H9 (cell line): ENCODE measurements around the gene ULBP3. TPM values are rescaled to one million over a fixed set of nuclear protein-coding genes. Genes with fewer than 3 reads are reported as not detected.

ENCODE experiments used
- DNase-seq: peaks from one replicate; pipeline ENCODE4 v3.0.0-alpha.2; 2017
- H2AFZ ChIP-seq: one replicate; pipeline ENCODE4 v1.6.1; 2013; ENCODE audit warnings: mild to moderate bottlenecking, low read length, control low read depth, moderate library complexity
- H2AK5ac ChIP-seq: 2 replicates; pipeline ENCODE4 v1.6.1; 2013; ENCODE audit warnings: low read length, control low read depth, mixed read lengths; ENCODE audit not compliant: insufficient read length
- H2BK120ac ChIP-seq: one replicate; pipeline ENCODE4 v1.6.1; 2013; ENCODE audit warnings: low read depth, mild to moderate bottlenecking, low read length, control low read depth, inconsistent platforms; ENCODE audit not compliant: poor library complexity, severe bottlenecking
- H2BK12ac ChIP-seq: 2 replicates; pipeline ENCODE4 v1.6.1; 2013; ENCODE audit warnings: low read length, control low read depth, mixed read lengths, low read depth; ENCODE audit not compliant: insufficient read length
- H2BK15ac ChIP-seq: 2 replicates; pipeline ENCODE4 v1.6.1; 2013; ENCODE audit warnings: low read depth, low read length, control low read depth
- H2BK20ac ChIP-seq: one replicate; pipeline ENCODE4 v1.6.1; 2013; ENCODE audit warnings: low read depth, mild to moderate bottlenecking, low read length, control low read depth, inconsistent platforms; ENCODE audit not compliant: poor library complexity, severe bottlenecking
- H2BK5ac ChIP-seq: 2 replicates; pipeline ENCODE4 v1.6.1; 2013; ENCODE audit warnings: low read length, control low read depth, mixed read lengths; ENCODE audit not compliant: insufficient read length
- H3K14ac ChIP-seq: 2 replicates; pipeline ENCODE4 v1.6.1; 2013; ENCODE audit warnings: low read length, control low read depth; ENCODE audit not compliant: insufficient read depth
- H3K18ac ChIP-seq: 2 replicates; pipeline ENCODE4 v1.6.1; 2013; ENCODE audit warnings: low read depth, mild to moderate bottlenecking, mixed read lengths, low read length, control low read depth; ENCODE audit not compliant: insufficient read length
- H3K23ac ChIP-seq: 2 replicates; pipeline ENCODE4 v1.6.1; 2013; ENCODE audit warnings: low read length, control low read depth, mixed read lengths, low read depth; ENCODE audit not compliant: insufficient read length
- H3K23me2 ChIP-seq: 2 replicates; pipeline ENCODE4 v1.6.1; 2013; ENCODE audit warnings: low read depth, mild to moderate bottlenecking, mixed read lengths, low read length, control low read depth; ENCODE audit not compliant: insufficient read length, poor library complexity, severe bottlenecking
- H3K27ac ChIP-seq: 2 replicates; pipeline ENCODE4 v1.5.1; 2013; ENCODE audit warnings: low read length, control low read depth, mixed read lengths, low read depth; ENCODE audit not compliant: insufficient read length
- H3K27me3 ChIP-seq: 2 replicates; pipeline ENCODE4 v1.6.1; 2013; ENCODE audit warnings: low read length, control low read depth, inconsistent platforms; ENCODE audit not compliant: insufficient read depth
- H3K4ac ChIP-seq: 2 replicates; pipeline ENCODE4 v1.6.1; 2013; ENCODE audit warnings: low read depth, mild to moderate bottlenecking, control low read depth, inconsistent platforms, low read length, moderate library complexity
- H3K4me1 ChIP-seq: 2 replicates; pipeline ENCODE4 v1.6.1; 2013; ENCODE audit warnings: low read length, control low read depth, inconsistent platforms; ENCODE audit not compliant: insufficient read depth
- H3K4me2 ChIP-seq: 2 replicates; pipeline ENCODE4 v1.6.1; 2013; ENCODE audit warnings: low read length, control low read depth, mixed read lengths; ENCODE audit not compliant: insufficient read length, insufficient read depth
- H3K56ac ChIP-seq: 2 replicates; pipeline ENCODE4 v1.6.1; 2013; ENCODE audit warnings: low read depth, mild to moderate bottlenecking, mixed read lengths, low read length, control low read depth; ENCODE audit not compliant: insufficient read length
- H3K79me1 ChIP-seq: 2 replicates; pipeline ENCODE4 v1.6.1; 2013; ENCODE audit warnings: low read depth, mild to moderate bottlenecking, moderate library complexity, low read length, control low read depth, inconsistent platforms; ENCODE audit not compliant: insufficient read depth, poor library complexity, severe bottlenecking
- H3K79me2 ChIP-seq: 2 replicates; pipeline ENCODE4 v1.6.1; 2013; ENCODE audit warnings: low read length, control low read depth, inconsistent platforms; ENCODE audit not compliant: insufficient read depth
- H3K9ac ChIP-seq: 2 replicates; pipeline ENCODE4 v1.6.1; 2013; ENCODE audit warnings: low read length, control low read depth, mixed read lengths; ENCODE audit not compliant: insufficient read length; ENCODE audit errors: extremely low read depth
- H3K9me3 ChIP-seq: one replicate; pipeline ENCODE4 v1.6.1; 2013; ENCODE audit warnings: low read depth, low read length, inconsistent platforms; ENCODE audit not compliant: control insufficient read depth
- H3T11ph ChIP-seq: one replicate; pipeline ENCODE4 v1.6.1; 2013; ENCODE audit warnings: mild to moderate bottlenecking, low read length, control low read depth, inconsistent platforms
- H4K20me1 ChIP-seq: one replicate; pipeline ENCODE4 v1.6.1; 2013; ENCODE audit not compliant: control insufficient read depth, insufficient read length, insufficient read depth
- H4K5ac ChIP-seq: 2 replicates; pipeline ENCODE4 v1.6.1; 2013; ENCODE audit warnings: low read depth, mild to moderate bottlenecking, mixed read lengths, low read length, control low read depth; ENCODE audit not compliant: insufficient read length
- H4K8ac ChIP-seq: replicated peaks from 2 replicates; pipeline ENCODE4 v1.6.1; 2013; ENCODE audit warnings: low read length, control low read depth, mixed read lengths, low read depth; ENCODE audit not compliant: insufficient read length
- H4K91ac ChIP-seq: 2 replicates; pipeline ENCODE4 v1.6.1; 2013; ENCODE audit warnings: low read depth, mild to moderate bottlenecking, moderate library complexity, mixed read lengths, low read length, control low read depth; ENCODE audit not compliant: insufficient read length
- H3K27ac Mint-ChIP-seq, 3 experiments: 2 replicates in 2 of 3; 3 replicates in 1 of 3; pipeline ENCODE4 v1.8.0; 2020 to 2021; ENCODE audit warnings: mixed read lengths in 3 of 3, mild to moderate bottlenecking in 1 of 3, moderate library complexity in 1 of 3
- H3K27me3 Mint-ChIP-seq: 2 replicates; pipeline ENCODE4 v1.8.0; 2021; ENCODE audit warnings: low read depth, mild to moderate bottlenecking, moderate library complexity, mixed read lengths
- H3K36me3 Mint-ChIP-seq, 3 experiments: 2 replicates in 2 of 3; 3 replicates in 1 of 3; pipeline ENCODE4 v1.8.0; 2020 to 2021; ENCODE audit warnings: low read depth in 3 of 3, mixed read lengths in 3 of 3; ENCODE audit not compliant: insufficient read depth in 1 of 3
- H3K4me1 Mint-ChIP-seq, 2 experiments: 2 replicates each; pipeline ENCODE4 v1.8.0; 2020; ENCODE audit warnings: mixed read lengths in 2 of 2
- H3K4me3 Mint-ChIP-seq, 2 experiments: 2 replicates in 1 of 2; 3 replicates in 1 of 2; pipeline ENCODE4 v1.8.0; 2020 to 2021; ENCODE audit warnings: mild to moderate bottlenecking in 2 of 2, mixed read lengths in 2 of 2, moderate library complexity in 1 of 2
- H3K9me3 Mint-ChIP-seq, 2 experiments: 2 replicates in 1 of 2; 3 replicates in 1 of 2; pipeline ENCODE4 v1.8.0; 2020; ENCODE audit warnings: mild to moderate bottlenecking in 2 of 2, mixed read lengths in 2 of 2, moderate library complexity in 1 of 2
- WGBS: extraction: QIAGEN DNeasy Blood & Tissue Kit; methylation state at CpG from one replicate; pipeline ENCODE4 v1.1.7; 2013; ENCODE audit warnings: missing lambda C conversion rate, low lambda C conversion rate, mixed read lengths; ENCODE audit not compliant: insufficient read length; ENCODE audit errors: extremely low coverage; 5-methylcytosine and 5-hydroxymethylcytosine counted together
- total RNA-seq: library from RNA; stranded (reverse); gene quantifications from 2 replicates; pipeline ENCODE4 v1.2.1, GENCODE V29; 2021
- TF ChIP-seq, protein P1 (sequence below): fragments of 200-600 bp; sonication (generic); conservative IDR thresholded peaks from 3 replicates; pipeline ENCODE4 v1.8.0; 2021; ENCODE audit warnings: antibody characterized with exemption, mild to moderate bottlenecking

ULBP3 gene
- total RNA-seq, 1 experiment from 2014 or later: 5.8 TPM

DNA sequence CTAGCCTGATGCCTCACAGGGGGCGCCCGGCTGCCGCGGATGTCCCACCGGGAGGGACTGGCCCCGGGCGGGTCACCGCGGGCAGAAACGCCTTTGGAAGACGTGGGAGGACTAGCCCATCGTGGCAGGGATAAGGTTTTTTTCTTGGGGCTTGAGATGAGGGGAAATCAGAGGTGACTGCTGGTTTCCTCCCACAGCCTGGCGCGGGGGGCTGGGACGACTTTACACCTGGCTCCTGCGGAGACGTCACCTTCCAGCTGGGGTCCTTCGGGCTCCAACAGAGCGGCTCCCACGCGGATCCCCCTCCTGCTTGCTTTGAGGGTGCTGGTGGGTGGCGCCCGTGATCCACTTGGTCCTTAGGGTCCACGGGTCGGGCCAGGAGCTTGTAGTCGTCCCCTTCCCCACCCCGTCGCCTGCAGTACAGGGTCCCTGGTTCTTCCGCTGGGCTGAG is 11.4 kb downstream of the ULBP3 start:
- Mint-ChIP-seq H3K36me3 (peaks cover 0 to 9% (median 3%) of the 10 kb centered on the region in 3 experiments; a peak in 5 of 7 replicates), H3K4me3 (no peak overlapping the region), H3K9me3 (peaks cover 23 to 27% of the 10 kb centered on the region in 2 experiments), H3K4me1 (no peaks in the 10 kb centered on the region), H3K27me3 (peaks cover 43% of the 10 kb centered on the region), H3K27ac (no peak overlapping the region)
- Histone ChIP-seq H2BK20ac (no peak overlapping the region), H2BK15ac (no peak overlapping the region), H3K23me2 (no peaks in the 10 kb centered on the region), H3K18ac (no peak overlapping the region), H3K27me3 (no peaks in the 10 kb centered on the region; the same call in 1 of the 2 replicates), H3T11ph (no peak overlapping the region), H3K23ac (no peak overlapping the region), H3K4ac (no peak overlapping the region), H2AK5ac (no peak overlapping the region), H2BK12ac (no peak overlapping the region), H3K79me1 (no peaks in the 10 kb centered on the region), H3K4me1 (no peaks in the 10 kb centered on the region), H3K27ac (no peak overlapping the region), H3K14ac (no peak overlapping the region), H2BK5ac (no peak overlapping the region), H4K5ac (no peak overlapping the region), H3K79me2 (no peaks in the 10 kb centered on the region), H4K8ac (no peak overlapping the region), H4K91ac (no peak overlapping the region), H3K9me3 (no peaks in the 10 kb centered on the region), H3K9ac (no peak overlapping the region), H2BK120ac (no peak overlapping the region), H3K56ac (no peak overlapping the region), H2AFZ (no peak overlapping the region), H4K20me1 (no peaks in the 10 kb centered on the region), H3K4me2 (no peak overlapping the region)
- TF ChIP-seq, protein P1, sequence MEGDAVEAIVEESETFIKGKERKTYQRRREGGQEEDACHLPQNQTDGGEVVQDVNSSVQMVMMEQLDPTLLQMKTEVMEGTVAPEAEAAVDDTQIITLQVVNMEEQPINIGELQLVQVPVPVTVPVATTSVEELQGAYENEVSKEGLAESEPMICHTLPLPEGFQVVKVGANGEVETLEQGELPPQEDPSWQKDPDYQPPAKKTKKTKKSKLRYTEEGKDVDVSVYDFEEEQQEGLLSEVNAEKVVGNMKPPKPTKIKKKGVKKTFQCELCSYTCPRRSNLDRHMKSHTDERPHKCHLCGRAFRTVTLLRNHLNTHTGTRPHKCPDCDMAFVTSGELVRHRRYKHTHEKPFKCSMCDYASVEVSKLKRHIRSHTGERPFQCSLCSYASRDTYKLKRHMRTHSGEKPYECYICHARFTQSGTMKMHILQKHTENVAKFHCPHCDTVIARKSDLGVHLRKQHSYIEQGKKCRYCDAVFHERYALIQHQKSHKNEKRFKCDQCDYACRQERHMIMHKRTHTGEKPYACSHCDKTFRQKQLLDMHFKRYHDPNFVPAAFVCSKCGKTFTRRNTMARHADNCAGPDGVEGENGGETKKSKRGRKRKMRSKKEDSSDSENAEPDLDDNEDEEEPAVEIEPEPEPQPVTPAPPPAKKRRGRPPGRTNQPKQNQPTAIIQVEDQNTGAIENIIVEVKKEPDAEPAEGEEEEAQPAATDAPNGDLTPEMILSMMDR: no peak
- WGBS: no CpG with 5 or more reads among the region's 29 CpGs
- DNase-seq: no peak
